HCT116 (cell line): ENCODE results near the gene CC2D1B. TPM values are rescaled to one million over a fixed set of nuclear protein-coding genes. Genes with fewer than 3 reads are reported as not detected.

ENCODE experiments used
- ATAC-seq: fragments of 200-7000 bp; cut with Tn5 transposase; 2 replicates; pipeline ENCODE4 v1.9.1; 2020; ENCODE audit warnings: mild to moderate bottlenecking, moderate library complexity
- BruUV-seq: library from RNA; stranded (reverse); fragments of 400-500 nt; replicated peaks from 2 replicates; lab custom pipeline; 2021; lab: Mats Ljungman, UMichigan
- CTCF ChIA-PET: fragments of 300-600 bp; sonication (Branson Sonifier 250); formaldehyde crosslinking; loops from one replicate; lab custom pipeline; 2021; ENCODE audit warnings: antibody characterized with exemption; lab: Charles Lee
- POLR2A ChIA-PET: fragments of 300-600, 350-600 bp; sonication (Branson Sonifier 250); formaldehyde crosslinking; loops from one replicate; lab custom pipeline; 2021; ENCODE audit warnings: antibody characterized with exemption; lab: Charles Lee
- RAD21 ChIA-PET, 2 experiments: fragments of 300-600 bp; sonication (Branson Sonifier 250); formaldehyde crosslinking; loops; one replicate each; lab custom pipeline; 2023; ENCODE audit warnings: low total read pairs in 2 of 2; ENCODE audit not compliant: uncharacterized antibody in 2 of 2, unreplicated experiment in 2 of 2, low non-redundant PET in 1 of 2; lab: Charles Lee
- DNase-seq: peaks from one replicate; pipeline ENCODE4 v3.0.0-alpha.2; 2010; ENCODE audit warnings: low read depth, low spot score
- H2AFZ ChIP-seq: fragments of 200-600 bp; shearing (Covaris generic), sonication (generic); 2 replicates; pipeline ENCODE4 v1.6.1; 2017; ENCODE audit warnings: low read depth, mixed run types, mixed read lengths, antibody characterized with exemption, low read length; ENCODE audit not compliant: poor library complexity, severe bottlenecking
- H3K27ac ChIP-seq: 2 replicates; pipeline ENCODE4 v1.5.1; 2012; ENCODE audit warnings: low read depth, low read length
- H3K27me3 ChIP-seq: fragments of 200-600 bp; sonication (generic); 2 replicates; pipeline ENCODE4 v1.6.1; 2016; ENCODE audit warnings: mixed run types, low read length, mixed read lengths; ENCODE audit not compliant: insufficient read depth
- H3K36me3 ChIP-seq, 2 experiments: fragments of 200-500 bp in 1 of 2; fragments of 200-600 bp in 1 of 2; sonication (Bioruptor generic) in 1 of 2; sonication (generic) in 1 of 2; 2 replicates each; pipeline versions ENCODE4 v1.5.1 to v1.6.1; 2014 to 2016; ENCODE audit warnings: low read length in 2 of 2, inconsistent platforms in 1 of 2, mixed read lengths in 1 of 2, mixed run types in 1 of 2; ENCODE audit not compliant: insufficient read depth in 2 of 2, control insufficient read depth in 1 of 2
- H3K4me1 ChIP-seq, 2 experiments: fragments of 200-600 bp in 1 of 2; sonication (generic) in 1 of 2; 2 replicates each; pipeline versions ENCODE4 v1.5.1 to v1.6.1; 2012 to 2017; ENCODE audit warnings: low read length in 2 of 2, inconsistent platforms in 1 of 2, mild to moderate bottlenecking in 1 of 2, mixed read lengths in 1 of 2, mixed run types in 1 of 2, moderate library complexity in 1 of 2; ENCODE audit not compliant: insufficient read depth in 2 of 2, control insufficient read depth in 1 of 2
- H3K4me2 ChIP-seq: fragments of 200-600 bp; sonication (generic); 2 replicates; pipeline ENCODE4 v1.6.1; 2017; ENCODE audit warnings: mixed run types, low read length, mixed read lengths
- H3K4me3 ChIP-seq, 2 experiments: fragments of 200-600 bp in 1 of 2; sonication (generic) in 1 of 2; replicated peaks in 1 of 2; 2 replicates each; pipeline ENCODE4 v1.5.1; 2011 to 2016; ENCODE audit warnings: low read length in 2 of 2, control low read depth in 1 of 2, low read depth in 1 of 2, mild to moderate bottlenecking in 1 of 2, mixed read lengths in 1 of 2, mixed run types in 1 of 2
- H3K79me2 ChIP-seq: fragments of 200-600 bp; sonication (generic); 2 replicates; pipeline ENCODE4 v1.6.1; 2017; ENCODE audit warnings: mild to moderate bottlenecking, mixed run types, low read length, moderate library complexity, mixed read lengths; ENCODE audit not compliant: insufficient read depth
- H3K9ac ChIP-seq: fragments of 200-600 bp; sonication (generic); 2 replicates; pipeline ENCODE4 v1.6.1; 2016; ENCODE audit warnings: low read length, mixed read lengths
- H3K9me2 ChIP-seq: fragments of 200-600 bp; sonication (generic), shearing (Covaris generic); 2 replicates; pipeline ENCODE4 v1.6.1; 2017; ENCODE audit warnings: mixed run types, mild to moderate bottlenecking, moderate library complexity; ENCODE audit not compliant: insufficient read depth
- H3K9me3 ChIP-seq, 2 experiments: fragments of 200-500 bp in 1 of 2; fragments of 200-600 bp in 1 of 2; sonication (Bioruptor generic) in 1 of 2; sonication (generic) in 1 of 2; 2 replicates each; pipeline ENCODE4 v1.6.1; 2014 to 2017; ENCODE audit warnings: low read length in 2 of 2, mixed read lengths in 2 of 2, inconsistent platforms in 1 of 2, low read depth in 1 of 2, mild to moderate bottlenecking in 1 of 2, mixed run types in 1 of 2, moderate library complexity in 1 of 2; ENCODE audit not compliant: control insufficient read depth in 1 of 2, insufficient read depth in 1 of 2
- H4K20me1 ChIP-seq: fragments of 200-600 bp; sonication (generic), shearing (Covaris generic); 2 replicates; pipeline ENCODE4 v1.6.1; 2017; ENCODE audit warnings: mixed run types, mild to moderate bottlenecking, moderate library complexity; ENCODE audit not compliant: insufficient read depth
- ATF3 ChIP-seq: IDR thresholded peaks from 2 replicates; pipeline ENCODE4 v1.6.1; 2012
- CBX3 ChIP-seq: IDR thresholded peaks from 2 replicates; pipeline ENCODE4 v1.6.1; 2012; ENCODE audit warnings: low read depth
- ELF1 ChIP-seq: IDR thresholded peaks from 2 replicates; pipeline ENCODE4 v1.6.1; 2012; ENCODE audit warnings: low read depth, borderline replicate concordance
- EZH2 ChIP-seq: fragments of 200-600 bp; sonication (generic); IDR thresholded peaks from 2 replicates; pipeline ENCODE4 v1.6.1; 2017; ENCODE audit warnings: antibody characterized with exemption, mixed run types
- EZH2phosphoT487 ChIP-seq: fragments of 200-600 bp; IDR thresholded peaks from 2 replicates; pipeline ENCODE4 v1.6.1; 2018; ENCODE audit warnings: antibody characterized with exemption, borderline replicate concordance
- FOSL1 ChIP-seq: IDR thresholded peaks from 2 replicates; pipeline ENCODE4 v1.6.1; 2012; ENCODE audit warnings: low read depth
- POLR2A ChIP-seq: IDR thresholded peaks from 2 replicates; pipeline ENCODE4 v1.7.0; 2011; ENCODE audit warnings: borderline replicate concordance; ENCODE audit not compliant: insufficient read depth, insufficient read length; ENCODE audit errors: extremely low read depth
- POLR2AphosphoS5 ChIP-seq: IDR thresholded peaks from 2 replicates; pipeline ENCODE4 v1.6.1; 2011; ENCODE audit warnings: mild to moderate bottlenecking, low read depth, low read length, moderate library complexity
- RAD21 ChIP-seq: IDR thresholded peaks from 2 replicates; pipeline ENCODE4 v1.6.1; 2012; ENCODE audit warnings: low read depth, mild to moderate bottlenecking
- SP1 ChIP-seq: IDR thresholded peaks from 2 replicates; pipeline ENCODE4 v1.6.1; 2012; ENCODE audit warnings: low read depth
- SRF ChIP-seq: IDR thresholded peaks from 2 replicates; pipeline ENCODE4 v1.6.1; 2012; ENCODE audit warnings: low read depth
- TCF7L2 ChIP-seq: IDR thresholded peaks from 2 replicates; pipeline ENCODE4 v1.7.0; 2011; ENCODE audit warnings: borderline replicate concordance, inconsistent platforms; ENCODE audit not compliant: insufficient read depth, insufficient read length; ENCODE audit errors: extremely low read depth
- YY1 ChIP-seq: IDR thresholded peaks from 2 replicates; pipeline ENCODE4 v1.6.1; 2011; ENCODE audit warnings: low read length, low read depth, moderate library complexity, mild to moderate bottlenecking; ENCODE audit not compliant: insufficient replicate concordance; ENCODE audit errors: extremely low read depth
- ZFX ChIP-seq: fragments of 450-650 bp; IDR thresholded peaks from 2 replicates; pipeline ENCODE4 v1.6.1; 2017
- intact Hi-C: fragments of 100-400 bp; cut with micrococcal nuclease; formaldehyde crosslinking; loops from 2 replicates; pipeline ENCODE4 v1.10.0; 2022
- total RNA-seq: library from RNA; stranded (reverse); gene quantifications from one replicate; pipeline ENCODE4 v1.2.1, GENCODE V29; 2021; ENCODE audit not compliant: unreplicated experiment
- TF ChIP-seq, protein P1 (sequence below), 3 experiments: fragments of 200-600 bp in 1 of 3; sonication (generic) in 1 of 3; IDR thresholded peaks in 2 of 3; conservative IDR thresholded peaks in 1 of 3; 2 replicates each; pipeline ENCODE4 v1.5.1; 2012 to 2017; ENCODE audit warnings: low read depth in 2 of 3, low read length in 2 of 3, antibody characterized with exemption in 1 of 3, borderline replicate concordance in 1 of 3, control low read depth in 1 of 3, mild to moderate bottlenecking in 1 of 3, mixed read lengths in 1 of 3, mixed run types in 1 of 3, moderate library complexity in 1 of 3; ENCODE audit not compliant: insufficient read depth in 1 of 3
- TF ChIP-seq, protein P2 (sequence below): IDR thresholded peaks from 2 replicates; pipeline ENCODE4 v1.6.1; 2012; ENCODE audit warnings: low read depth
- TF ChIP-seq, protein P3 (sequence below): IDR thresholded peaks from 2 replicates; pipeline ENCODE4 v1.6.1; 2011; ENCODE audit warnings: mild to moderate bottlenecking, low read length, moderate library complexity; ENCODE audit not compliant: insufficient replicate concordance; ENCODE audit errors: extremely low read depth
- TF ChIP-seq, protein P4 (sequence below): IDR thresholded peaks from 2 replicates; pipeline ENCODE4 v1.6.1; 2012

CC2D1B gene
- total RNA-seq, 1 experiment from 2014 or later: 20.4 TPM

DNA sequence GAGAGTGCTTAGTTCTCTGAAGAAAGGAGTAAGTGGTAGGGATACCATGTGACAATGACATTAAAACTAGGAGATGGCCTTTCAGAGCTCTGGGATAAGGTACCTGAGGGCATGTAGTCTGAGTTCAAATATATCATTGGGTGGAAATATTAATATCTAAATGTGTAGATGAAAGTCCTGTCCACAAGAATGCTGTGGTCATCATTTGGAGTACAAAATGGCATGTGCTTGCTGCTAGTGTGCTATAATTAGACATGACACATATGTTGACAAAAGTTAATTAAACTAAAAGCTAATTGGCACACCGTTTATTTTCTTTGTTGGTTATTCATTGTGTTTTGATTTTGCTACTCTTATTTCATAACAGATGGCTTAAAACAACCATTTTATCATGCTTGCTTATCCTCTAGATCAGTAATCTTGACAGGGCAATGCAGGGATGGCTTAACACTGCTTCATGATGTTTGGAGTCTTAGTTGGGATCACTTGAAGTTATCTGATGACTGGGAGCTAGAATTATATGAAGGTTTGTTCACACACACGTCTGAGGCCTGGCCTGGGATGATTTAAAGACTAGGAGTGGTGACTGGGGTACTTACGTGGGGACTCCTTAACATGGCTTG, 31.0 kb downstream of the CC2D1B start:
- H3K9me3 ChIP-seq: no peaks in the 10 kb centered on the region
- no peaks in the 10 kb centered on the region for H4K20me1 ChIP-seq
- no peak overlapping the region for H2AFZ ChIP-seq
- POLR2A ChIA-PET: no interaction called here
- H3K27ac ChIP-seq: no peak overlapping the region
- no peaks in the 10 kb centered on the region for H3K9me2 ChIP-seq
- H3K27me3 ChIP-seq: no peaks in the 10 kb centered on the region
- no peak overlapping the region for H3K4me3 ChIP-seq
- no peak overlapping the region for H3K9ac ChIP-seq
- CTCF ChIA-PET: no interaction called here
- H3K79me2 ChIP-seq: no peaks in the 10 kb centered on the region
- DNase-seq (no peak), ATAC-seq (no peak)
- RAD21 ChIA-PET: no interaction called here
- intact Hi-C loops: no loop called here
- no peaks in the 10 kb centered on the region for H3K36me3 ChIP-seq
- no peak overlapping the region for H3K4me2 ChIP-seq
- no peaks in the 10 kb centered on the region for H3K4me1 ChIP-seq
- BruUV-seq: no TSS peak
- TF ChIP-seq SRF (no peak), EZH2 (no peak), CBX3 (no peak), FOSL1 (no peak), SP1 (no peak), ZFX (no peak), RAD21 (no peak), ELF1 (no peak), EZH2phosphoT487 (no peak), ATF3 (no peak), TCF7L2 (no peak), POLR2AphosphoS5 (no peak), YY1 (no peak), POLR2A (no peak)
- TF ChIP-seq, protein P1, sequence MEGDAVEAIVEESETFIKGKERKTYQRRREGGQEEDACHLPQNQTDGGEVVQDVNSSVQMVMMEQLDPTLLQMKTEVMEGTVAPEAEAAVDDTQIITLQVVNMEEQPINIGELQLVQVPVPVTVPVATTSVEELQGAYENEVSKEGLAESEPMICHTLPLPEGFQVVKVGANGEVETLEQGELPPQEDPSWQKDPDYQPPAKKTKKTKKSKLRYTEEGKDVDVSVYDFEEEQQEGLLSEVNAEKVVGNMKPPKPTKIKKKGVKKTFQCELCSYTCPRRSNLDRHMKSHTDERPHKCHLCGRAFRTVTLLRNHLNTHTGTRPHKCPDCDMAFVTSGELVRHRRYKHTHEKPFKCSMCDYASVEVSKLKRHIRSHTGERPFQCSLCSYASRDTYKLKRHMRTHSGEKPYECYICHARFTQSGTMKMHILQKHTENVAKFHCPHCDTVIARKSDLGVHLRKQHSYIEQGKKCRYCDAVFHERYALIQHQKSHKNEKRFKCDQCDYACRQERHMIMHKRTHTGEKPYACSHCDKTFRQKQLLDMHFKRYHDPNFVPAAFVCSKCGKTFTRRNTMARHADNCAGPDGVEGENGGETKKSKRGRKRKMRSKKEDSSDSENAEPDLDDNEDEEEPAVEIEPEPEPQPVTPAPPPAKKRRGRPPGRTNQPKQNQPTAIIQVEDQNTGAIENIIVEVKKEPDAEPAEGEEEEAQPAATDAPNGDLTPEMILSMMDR (IDR thresholded peaks at IDR 0.05 in 2 of 3, conservative IDR thresholded peaks at IDR 0.05 in 1 of 3; ENCODE audit: borderline replicate concordance in 1 of 3, insufficient read depth in 1 of 3, low read depth in 2 of 3, low read length in 2 of 3): no peak
- TF ChIP-seq, protein P2, sequence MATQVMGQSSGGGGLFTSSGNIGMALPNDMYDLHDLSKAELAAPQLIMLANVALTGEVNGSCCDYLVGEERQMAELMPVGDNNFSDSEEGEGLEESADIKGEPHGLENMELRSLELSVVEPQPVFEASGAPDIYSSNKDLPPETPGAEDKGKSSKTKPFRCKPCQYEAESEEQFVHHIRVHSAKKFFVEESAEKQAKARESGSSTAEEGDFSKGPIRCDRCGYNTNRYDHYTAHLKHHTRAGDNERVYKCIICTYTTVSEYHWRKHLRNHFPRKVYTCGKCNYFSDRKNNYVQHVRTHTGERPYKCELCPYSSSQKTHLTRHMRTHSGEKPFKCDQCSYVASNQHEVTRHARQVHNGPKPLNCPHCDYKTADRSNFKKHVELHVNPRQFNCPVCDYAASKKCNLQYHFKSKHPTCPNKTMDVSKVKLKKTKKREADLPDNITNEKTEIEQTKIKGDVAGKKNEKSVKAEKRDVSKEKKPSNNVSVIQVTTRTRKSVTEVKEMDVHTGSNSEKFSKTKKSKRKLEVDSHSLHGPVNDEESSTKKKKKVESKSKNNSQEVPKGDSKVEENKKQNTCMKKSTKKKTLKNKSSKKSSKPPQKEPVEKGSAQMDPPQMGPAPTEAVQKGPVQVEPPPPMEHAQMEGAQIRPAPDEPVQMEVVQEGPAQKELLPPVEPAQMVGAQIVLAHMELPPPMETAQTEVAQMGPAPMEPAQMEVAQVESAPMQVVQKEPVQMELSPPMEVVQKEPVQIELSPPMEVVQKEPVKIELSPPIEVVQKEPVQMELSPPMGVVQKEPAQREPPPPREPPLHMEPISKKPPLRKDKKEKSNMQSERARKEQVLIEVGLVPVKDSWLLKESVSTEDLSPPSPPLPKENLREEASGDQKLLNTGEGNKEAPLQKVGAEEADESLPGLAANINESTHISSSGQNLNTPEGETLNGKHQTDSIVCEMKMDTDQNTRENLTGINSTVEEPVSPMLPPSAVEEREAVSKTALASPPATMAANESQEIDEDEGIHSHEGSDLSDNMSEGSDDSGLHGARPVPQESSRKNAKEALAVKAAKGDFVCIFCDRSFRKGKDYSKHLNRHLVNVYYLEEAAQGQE: no peak
- TF ChIP-seq, protein P3, sequence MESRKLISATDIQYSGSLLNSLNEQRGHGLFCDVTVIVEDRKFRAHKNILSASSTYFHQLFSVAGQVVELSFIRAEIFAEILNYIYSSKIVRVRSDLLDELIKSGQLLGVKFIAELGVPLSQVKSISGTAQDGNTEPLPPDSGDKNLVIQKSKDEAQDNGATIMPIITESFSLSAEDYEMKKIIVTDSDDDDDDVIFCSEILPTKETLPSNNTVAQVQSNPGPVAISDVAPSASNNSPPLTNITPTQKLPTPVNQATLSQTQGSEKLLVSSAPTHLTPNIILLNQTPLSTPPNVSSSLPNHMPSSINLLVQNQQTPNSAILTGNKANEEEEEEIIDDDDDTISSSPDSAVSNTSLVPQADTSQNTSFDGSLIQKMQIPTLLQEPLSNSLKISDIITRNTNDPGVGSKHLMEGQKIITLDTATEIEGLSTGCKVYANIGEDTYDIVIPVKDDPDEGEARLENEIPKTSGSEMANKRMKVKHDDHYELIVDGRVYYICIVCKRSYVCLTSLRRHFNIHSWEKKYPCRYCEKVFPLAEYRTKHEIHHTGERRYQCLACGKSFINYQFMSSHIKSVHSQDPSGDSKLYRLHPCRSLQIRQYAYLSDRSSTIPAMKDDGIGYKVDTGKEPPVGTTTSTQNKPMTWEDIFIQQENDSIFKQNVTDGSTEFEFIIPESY: no peak
- TF ChIP-seq, protein P4, sequence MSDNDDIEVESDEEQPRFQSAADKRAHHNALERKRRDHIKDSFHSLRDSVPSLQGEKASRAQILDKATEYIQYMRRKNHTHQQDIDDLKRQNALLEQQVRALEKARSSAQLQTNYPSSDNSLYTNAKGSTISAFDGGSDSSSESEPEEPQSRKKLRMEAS: no peak
